PC-3 (cell line): ENCODE measurements around the gene SPRR3.

Source experiments
- CTCF ChIP-seq: fragments of 300-600 bp; sonication (generic); conservative IDR thresholded peaks from 2 replicates; pipeline ENCODE4 v1.5.1; 2017; ENCODE audit warnings: antibody characterized with exemption, low read depth, mild to moderate bottlenecking, low read length
- EZH2 ChIP-seq: fragments of 300-600 bp; sonication (generic); IDR thresholded peaks from one replicate; pipeline ENCODE4 v1.6.1; 2017; ENCODE audit warnings: antibody characterized with exemption, mild to moderate bottlenecking, low read length; ENCODE audit not compliant: unreplicated experiment

- TF ChIP-seq CTCF (no peak), EZH2 (no peak)
These were observed 5.7 kb upstream of the SPRR3 start for GRCh38 chr1:152995842-152996241.
